ENCODE results near the gene UNC93B1.

DNA sequence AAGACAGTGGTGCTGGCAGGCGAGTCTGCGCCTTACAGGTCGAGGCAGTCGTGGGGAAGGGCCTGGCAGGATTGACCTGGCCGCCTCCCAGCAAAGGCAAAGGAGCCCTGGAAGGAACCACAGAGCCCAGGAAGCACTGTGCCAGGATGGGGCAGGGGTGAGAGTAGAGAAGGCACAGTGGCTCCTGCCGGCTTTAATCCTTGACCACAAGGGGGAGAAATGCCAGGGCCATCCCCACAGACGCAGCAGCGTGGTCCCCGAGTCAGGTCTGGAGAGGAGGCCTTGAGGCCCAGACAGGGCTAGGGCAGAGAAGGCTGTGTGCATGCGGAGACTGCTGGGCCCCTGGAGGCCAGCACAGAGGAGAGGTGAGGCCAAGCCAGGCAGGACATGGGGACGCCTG lies 16.7 kb upstream of the UNC93B1 start:
- TF ChIP-seq, protein P1, sequence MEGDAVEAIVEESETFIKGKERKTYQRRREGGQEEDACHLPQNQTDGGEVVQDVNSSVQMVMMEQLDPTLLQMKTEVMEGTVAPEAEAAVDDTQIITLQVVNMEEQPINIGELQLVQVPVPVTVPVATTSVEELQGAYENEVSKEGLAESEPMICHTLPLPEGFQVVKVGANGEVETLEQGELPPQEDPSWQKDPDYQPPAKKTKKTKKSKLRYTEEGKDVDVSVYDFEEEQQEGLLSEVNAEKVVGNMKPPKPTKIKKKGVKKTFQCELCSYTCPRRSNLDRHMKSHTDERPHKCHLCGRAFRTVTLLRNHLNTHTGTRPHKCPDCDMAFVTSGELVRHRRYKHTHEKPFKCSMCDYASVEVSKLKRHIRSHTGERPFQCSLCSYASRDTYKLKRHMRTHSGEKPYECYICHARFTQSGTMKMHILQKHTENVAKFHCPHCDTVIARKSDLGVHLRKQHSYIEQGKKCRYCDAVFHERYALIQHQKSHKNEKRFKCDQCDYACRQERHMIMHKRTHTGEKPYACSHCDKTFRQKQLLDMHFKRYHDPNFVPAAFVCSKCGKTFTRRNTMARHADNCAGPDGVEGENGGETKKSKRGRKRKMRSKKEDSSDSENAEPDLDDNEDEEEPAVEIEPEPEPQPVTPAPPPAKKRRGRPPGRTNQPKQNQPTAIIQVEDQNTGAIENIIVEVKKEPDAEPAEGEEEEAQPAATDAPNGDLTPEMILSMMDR (conservative IDR thresholded peaks at IDR 0.05; ENCODE audit: low read length) = no peak; the same call in 1 of the 2 replicates
- no peak for TF ChIP-seq EZH2phosphoT487 (IDR thresholded peaks at IDR 0.05; ENCODE audit: borderline replicate concordance, low read depth, low read length)
